Measurements from ENCODE around the gene PPIF. TPM values are rescaled to one million over a fixed set of nuclear protein-coding genes. Genes with fewer than 3 reads are reported as not detected.

Gene PPIF
- total RNA-seq, 1 experiment from 2014 or later: 26.9 TPM

DNA sequence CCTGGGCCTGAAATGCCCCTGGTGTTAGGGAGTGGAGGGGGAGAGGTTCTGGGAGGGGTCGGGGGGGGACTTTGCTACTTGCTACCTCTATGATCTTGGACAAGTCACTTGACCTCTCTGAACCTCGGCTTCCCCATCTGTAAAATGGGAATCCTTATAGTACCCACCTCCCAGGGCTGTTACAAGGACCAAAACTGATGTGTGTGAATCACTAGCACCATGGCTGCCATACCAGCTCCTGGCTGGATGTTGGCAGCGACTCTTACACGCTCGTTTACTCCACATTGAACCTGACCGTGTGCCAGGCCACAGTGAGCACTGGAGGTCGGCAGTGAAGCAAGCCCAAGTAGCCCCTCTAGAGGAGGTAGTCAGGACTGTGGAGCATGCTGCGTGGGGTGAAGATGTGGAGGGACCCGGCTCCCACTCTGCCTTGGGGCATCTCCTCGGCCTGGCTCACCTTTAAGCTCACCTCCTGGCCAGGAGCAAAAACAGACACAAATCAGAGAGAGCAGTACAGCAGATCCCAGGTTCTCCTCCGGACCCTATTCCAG lies 28.9 kb downstream of the PPIF start:
- no peak for DNase-seq (ENCODE audit: low read depth, low spot score)

DNA sequence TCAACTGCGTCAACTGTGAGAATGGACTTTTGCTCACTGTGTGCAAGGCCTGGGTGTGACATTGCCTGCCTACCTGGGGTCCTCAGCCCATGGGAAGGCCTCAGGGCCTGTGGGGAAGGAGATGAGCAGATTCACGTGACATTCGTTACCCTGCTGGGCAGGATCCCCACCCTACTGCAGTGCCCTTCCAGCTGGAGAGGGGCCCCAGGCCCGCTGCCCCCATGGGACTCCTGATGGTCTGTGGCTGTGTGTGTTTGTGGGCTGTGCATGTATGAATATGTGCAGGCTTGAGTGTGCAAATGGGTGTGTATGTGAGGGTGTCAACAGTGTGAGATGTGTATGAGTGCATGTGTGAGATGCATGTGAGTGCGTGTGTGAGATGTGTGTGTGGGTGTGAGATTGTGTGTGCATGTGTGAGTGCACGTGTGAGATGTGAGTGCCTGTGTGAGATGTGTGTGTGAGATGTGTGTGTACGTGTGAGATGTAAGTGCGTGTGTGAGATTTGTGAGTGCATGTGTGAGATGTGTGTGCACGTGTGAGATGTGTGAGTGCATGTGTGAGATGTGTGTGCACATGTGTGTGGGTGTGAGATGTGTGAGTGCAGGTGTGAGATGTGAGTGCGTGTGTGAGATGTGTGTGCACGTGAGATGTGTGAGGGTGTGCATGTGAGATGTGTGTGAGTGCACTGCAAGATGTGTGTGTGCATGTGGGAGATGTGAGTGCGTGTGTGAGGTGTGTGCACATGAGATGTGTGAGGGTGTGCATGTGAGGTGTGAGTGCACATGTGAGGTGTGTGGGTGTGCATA lies 29.7 kb downstream of the PPIF start:
- in situ Hi-C loops (cut with HindIII; ENCODE audit: low pct_unique_long_range_greater_than_20kb, low sequenced_read_pairs): no loop called here
- DNase-seq (ENCODE audit: low read depth, low spot score): no peak

More for the DNA sequence above, 28.9 kb downstream of the PPIF start:
- in situ Hi-C loops (cut with HindIII; ENCODE audit: low pct_unique_long_range_greater_than_20kb, low sequenced_read_pairs): no loop called here

DNA sequence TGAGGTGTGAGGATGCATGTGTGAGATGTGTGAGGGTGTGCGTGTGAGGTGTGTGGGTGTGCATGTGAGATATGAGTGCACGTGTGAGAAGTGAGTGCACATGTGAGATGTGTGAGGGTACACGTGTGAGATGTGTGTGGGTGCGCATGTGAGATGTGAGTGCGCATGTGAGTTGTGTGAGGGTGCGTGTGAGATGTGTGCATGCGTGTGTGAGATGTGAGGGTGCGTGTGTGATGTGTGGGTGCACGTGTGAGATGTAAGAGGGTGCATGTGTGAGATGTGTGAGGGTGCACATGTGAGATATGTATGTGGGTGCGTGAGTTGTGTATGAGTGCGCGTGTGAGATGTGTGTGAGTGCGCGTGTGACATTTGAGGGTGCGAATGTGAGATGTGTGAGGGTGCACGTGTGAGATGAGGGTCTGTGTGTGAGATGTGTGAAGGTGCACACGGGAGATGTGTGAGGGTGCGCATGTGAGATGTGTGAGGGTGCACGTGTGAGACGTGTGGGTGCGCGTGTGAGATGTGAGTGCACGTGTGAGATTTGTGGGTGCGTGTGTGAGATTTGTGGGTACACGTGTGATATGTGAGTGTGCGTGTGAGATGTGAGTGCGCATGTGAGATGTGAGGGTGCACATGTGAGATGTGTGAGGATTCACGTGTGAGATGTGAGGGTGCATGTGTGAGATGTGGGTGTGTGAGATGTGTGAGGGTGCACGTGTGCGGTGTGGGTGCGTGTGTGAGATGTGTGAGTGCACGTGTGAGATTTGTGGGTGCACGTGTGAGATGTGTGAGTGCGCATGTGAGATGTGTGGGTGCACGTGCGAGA lies 30.5 kb downstream of the PPIF start:
- in situ Hi-C loops (cut with HindIII; ENCODE audit: low pct_unique_long_range_greater_than_20kb, low sequenced_read_pairs): no loop called here

GRCh38 chr10:79378383-79378646 lies 31.0 kb downstream of the PPIF start:
- DNase-seq (ENCODE audit: low read depth, low spot score): no peak
- in situ Hi-C loops (cut with HindIII; ENCODE audit: low pct_unique_long_range_greater_than_20kb, low sequenced_read_pairs): no loop called here

More for the DNA sequence above, 30.5 kb downstream of the PPIF start:
- no peak for DNase-seq (ENCODE audit: low read depth, low spot score)

GRCh38 chr10:79378647-79379511 lies 31.6 kb downstream of the PPIF start:
- in situ Hi-C loops (cut with HindIII; ENCODE audit: low pct_unique_long_range_greater_than_20kb, low sequenced_read_pairs): no loop called here
- no peak for DNase-seq (ENCODE audit: low read depth, low spot score)

DNA sequence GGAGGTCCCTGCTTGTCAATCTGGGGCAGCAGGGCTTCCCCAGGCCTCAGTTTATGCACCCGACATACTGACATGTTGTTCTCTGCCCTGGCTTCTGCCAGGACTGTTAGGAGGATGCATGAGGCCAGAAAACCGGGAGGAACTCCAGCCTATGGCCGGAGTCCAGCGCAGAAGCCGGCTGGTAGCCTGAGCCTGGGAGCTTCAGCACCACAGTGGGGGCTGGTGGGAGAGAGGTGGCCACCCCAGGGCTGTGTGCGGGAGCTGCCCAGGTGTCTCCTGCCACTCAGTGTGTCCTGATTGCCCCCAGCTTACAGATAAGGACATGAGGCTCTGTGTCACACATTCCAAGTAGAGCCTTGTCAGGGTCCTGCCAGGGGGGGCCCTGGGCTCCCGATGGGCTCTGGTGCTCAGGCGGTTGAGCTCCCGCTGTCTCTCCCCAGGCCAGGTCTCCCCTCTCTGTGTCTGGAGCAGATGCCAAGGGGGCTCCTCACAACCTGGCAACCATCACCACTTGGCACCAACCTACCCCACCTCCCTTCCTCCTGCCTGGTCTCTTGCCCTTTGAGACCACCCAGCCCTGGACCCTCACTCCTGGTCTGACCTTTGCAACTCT lies 32.3 kb downstream of the PPIF start:
- in situ Hi-C loops (cut with HindIII; ENCODE audit: low pct_unique_long_range_greater_than_20kb, low sequenced_read_pairs): no loop called here
- no peak for DNase-seq (ENCODE audit: low read depth, low spot score)

GRCh38 chr10:79380125-79380945 lies 33.1 kb downstream of the PPIF start:
- in situ Hi-C loops (cut with HindIII; ENCODE audit: low pct_unique_long_range_greater_than_20kb, low sequenced_read_pairs): no loop called here
- no peak for DNase-seq (ENCODE audit: low read depth, low spot score)

DNA sequence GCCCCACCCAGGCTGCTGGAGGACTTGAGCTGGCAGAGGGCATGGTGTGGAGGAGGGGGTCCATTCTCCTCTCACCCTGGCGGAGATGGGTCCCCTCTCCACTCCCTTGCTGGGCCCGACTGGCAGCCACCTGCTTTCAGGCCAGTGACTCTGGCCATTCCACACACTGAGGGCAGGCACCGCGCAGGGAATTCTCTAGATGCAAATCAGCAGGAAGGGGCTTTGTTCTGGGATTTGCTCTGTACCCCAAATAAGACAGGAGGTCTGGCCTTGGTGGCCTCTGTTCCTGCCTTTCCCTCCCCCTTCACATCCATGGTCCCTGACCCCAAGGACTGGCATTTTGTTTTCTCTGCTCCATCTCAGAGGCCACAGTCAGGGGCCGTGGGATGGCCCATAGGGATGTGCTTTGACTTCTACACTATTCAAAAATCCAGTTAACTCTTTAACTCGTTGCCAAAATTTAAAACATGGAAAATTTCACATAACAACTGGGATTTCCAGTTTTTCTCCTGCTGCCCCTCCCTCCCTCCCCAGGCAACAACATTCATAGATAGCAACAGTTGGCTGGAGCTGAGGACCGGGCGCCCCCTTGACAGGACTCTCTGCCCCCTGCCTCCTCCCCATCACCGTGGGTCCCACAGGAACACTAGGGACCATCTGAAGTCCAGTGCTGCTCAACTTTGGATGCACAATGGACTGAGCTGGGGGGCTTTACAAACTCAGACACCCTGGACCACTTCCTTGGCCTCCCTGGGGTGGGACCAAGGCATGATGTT lies 33.9 kb downstream of the PPIF start:
- in situ Hi-C loops (cut with HindIII; ENCODE audit: low pct_unique_long_range_greater_than_20kb, low sequenced_read_pairs): no loop called here
- DNase-seq (ENCODE audit: low read depth, low spot score): no peak

- DNase-seq (ENCODE audit: low read depth, low spot score): no peak
- in situ Hi-C loops (cut with HindIII; ENCODE audit: low pct_unique_long_range_greater_than_20kb, low sequenced_read_pairs): no loop called here
These were observed 34.5 kb downstream of the PPIF start for GRCh38 chr10:79381804-79382221.

DNA sequence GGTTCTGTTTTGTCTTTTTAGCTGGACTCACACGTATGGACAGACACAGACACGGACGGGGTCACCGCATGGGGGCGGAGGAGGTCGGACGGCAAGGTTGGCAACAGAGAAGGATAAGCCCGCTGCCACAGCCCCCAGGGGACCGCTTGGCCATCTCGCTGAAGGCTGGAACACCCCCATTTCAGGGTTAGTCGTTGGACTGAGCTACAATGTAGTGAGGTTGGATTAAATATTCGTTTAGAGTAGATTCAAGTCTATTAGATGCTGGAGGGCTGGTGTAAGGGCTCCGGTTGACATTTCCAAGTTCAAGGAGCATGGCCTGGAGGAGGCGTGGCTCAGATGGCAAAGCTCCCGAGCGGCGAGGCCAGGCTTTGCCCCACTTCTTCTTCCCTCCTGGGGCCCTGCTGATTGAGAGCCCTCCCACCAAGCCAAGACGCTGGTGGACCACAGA lies 35.2 kb downstream of the PPIF start:
- in situ Hi-C loops (cut with HindIII; ENCODE audit: low pct_unique_long_range_greater_than_20kb, low sequenced_read_pairs): no loop called here
- no peak for DNase-seq (ENCODE audit: low read depth, low spot score)

- in situ Hi-C loops (cut with HindIII; ENCODE audit: low pct_unique_long_range_greater_than_20kb, low sequenced_read_pairs): no loop called here
- DNase-seq (ENCODE audit: low read depth, low spot score): no peak
These were observed 36.8 kb downstream of the PPIF start for GRCh38 chr10:79383974-79384606.

- in situ Hi-C loops (cut with HindIII; ENCODE audit: low pct_unique_long_range_greater_than_20kb, low sequenced_read_pairs): no loop called here
- no peak for DNase-seq (ENCODE audit: low read depth, low spot score)
These were observed 37.6 kb downstream of the PPIF start for GRCh38 chr10:79384773-79385391.

GRCh38 chr10:79385392-79385795 lies 38.1 kb downstream of the PPIF start:
- in situ Hi-C loops (cut with HindIII; ENCODE audit: low pct_unique_long_range_greater_than_20kb, low sequenced_read_pairs): no loop called here

DNA sequence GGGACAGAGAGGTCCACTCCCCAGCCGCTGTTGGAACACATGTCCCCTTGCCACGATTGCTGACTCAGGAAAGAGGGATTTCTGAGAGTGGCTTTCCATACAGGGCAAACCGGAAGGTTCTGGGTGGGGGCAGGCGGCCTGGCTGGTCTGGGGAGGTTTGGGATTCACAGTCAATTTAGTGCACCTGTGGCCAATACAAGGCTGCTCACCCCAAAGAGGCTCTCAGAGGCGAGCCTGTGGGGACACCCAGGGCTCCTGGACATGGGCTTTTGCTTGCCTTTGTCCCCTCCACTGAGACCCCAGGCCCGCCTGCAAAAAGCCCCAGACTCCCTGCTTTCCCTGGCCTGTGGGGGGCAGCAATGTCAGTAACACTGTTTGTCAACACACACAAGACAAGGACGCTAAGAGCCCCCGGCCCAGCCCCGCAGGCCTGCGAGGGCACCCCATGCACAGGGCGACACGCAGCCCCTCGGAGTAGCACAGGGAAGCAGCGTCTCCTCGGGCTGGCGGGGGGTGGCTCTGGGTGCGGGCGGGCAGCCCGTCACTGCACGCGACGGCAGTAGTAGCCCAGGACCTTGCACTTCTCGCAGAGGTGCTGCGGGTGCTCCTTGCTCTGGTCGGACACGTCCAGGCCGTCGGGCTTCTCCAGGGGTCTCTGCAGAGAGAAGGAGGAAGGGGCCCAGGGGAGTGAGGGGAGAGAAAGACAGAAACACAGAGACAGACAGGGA lies 38.7 kb downstream of the PPIF start:
- in situ Hi-C loops (cut with HindIII; ENCODE audit: low pct_unique_long_range_greater_than_20kb, low sequenced_read_pairs): no loop called here
- no peak for DNase-seq (ENCODE audit: low read depth, low spot score)

More at GRCh38 chr10:79385392-79385795, 38.1 kb downstream of the PPIF start:
- no peak for DNase-seq (ENCODE audit: low read depth, low spot score)

Data from SK-MEL-5 (cell line).